MM.1S (cell line): ENCODE results near the gene FBXL7.

Experiments used
- DNase-seq: peaks from one replicate; pipeline ENCODE4 v3.0.0-alpha.2; 2015
- H2AFZ ChIP-seq: fragments of 300-600 bp; sonication (generic); 2 replicates; pipeline ENCODE4 v1.6.0; 2016; ENCODE audit warnings: antibody characterized with exemption, low read length
- H3F3A ChIP-seq: fragments of 300-600 bp; sonication (generic); 2 replicates; pipeline ENCODE4 v1.6.1; 2016; ENCODE audit warnings: mild to moderate bottlenecking, antibody characterized with exemption, low read length, moderate library complexity, mixed read lengths; ENCODE audit not compliant: insufficient read depth
- H3K27ac ChIP-seq: fragments of 300-600 bp; sonication (generic); 2 replicates; pipeline ENCODE4 v1.5.1; 2016; ENCODE audit warnings: mild to moderate bottlenecking, low read length
- H3K27me3 ChIP-seq: fragments of 300-600 bp; sonication (generic); replicated peaks from 2 replicates; pipeline ENCODE4 v1.6.0; 2016; ENCODE audit warnings: low read length; ENCODE audit not compliant: insufficient read depth
- H3K36me3 ChIP-seq: fragments of 300-600 bp; sonication (generic); replicated peaks from 2 replicates; pipeline ENCODE4 v1.6.1; 2016; ENCODE audit warnings: mild to moderate bottlenecking, low read length, mixed read lengths; ENCODE audit not compliant: insufficient read depth
- H3K4me1 ChIP-seq: fragments of 300-600 bp; sonication (generic); 2 replicates; pipeline ENCODE4 v1.6.1; 2016; ENCODE audit warnings: low read length, mixed read lengths
- H3K4me2 ChIP-seq: fragments of 300-600 bp; sonication (generic); 2 replicates; pipeline ENCODE4 v1.6.0; 2016; ENCODE audit warnings: low read depth, low read length
- H3K4me3 ChIP-seq: fragments of 300-600 bp; sonication (generic); 2 replicates; pipeline ENCODE4 v1.5.1; 2016; ENCODE audit warnings: low read length, mixed read lengths
- H3K79me2 ChIP-seq: fragments of 300-600 bp; sonication (generic); 2 replicates; pipeline ENCODE4 v1.6.1; 2016; ENCODE audit warnings: mixed run types, low read length, mixed read lengths
- H3K9ac ChIP-seq: fragments of 300-600 bp; sonication (generic); 2 replicates; pipeline ENCODE4 v1.6.1; 2016; ENCODE audit warnings: low read length, mixed read lengths
- H3K9me2 ChIP-seq: fragments of 300-600 bp; sonication (generic); replicated peaks from 2 replicates; pipeline ENCODE4 v1.6.1; 2016; ENCODE audit warnings: mild to moderate bottlenecking, low read length, mixed read lengths; ENCODE audit not compliant: insufficient read depth
- H3K9me3 ChIP-seq: fragments of 300-600 bp; sonication (generic); replicated peaks from 2 replicates; pipeline ENCODE4 v1.6.1; 2016; ENCODE audit warnings: mild to moderate bottlenecking, low read length, mixed read lengths; ENCODE audit not compliant: insufficient read depth
- H4K20me1 ChIP-seq: fragments of 300-600 bp; sonication (generic); 2 replicates; pipeline ENCODE4 v1.6.1; 2016; ENCODE audit warnings: mild to moderate bottlenecking, low read length, moderate library complexity, mixed read lengths; ENCODE audit not compliant: insufficient read depth
- EZH2 ChIP-seq: fragments of 300-600 bp; sonication (generic); optimal IDR thresholded peaks from 2 replicates; pipeline ENCODE3; 2017; ENCODE audit warnings: low read depth, mild to moderate bottlenecking, antibody characterized with exemption, low read length, mixed read lengths
- EZH2phosphoT487 ChIP-seq: fragments of 300-600 bp; sonication (generic); IDR thresholded peaks from 2 replicates; pipeline ENCODE4 v1.6.1; 2018; ENCODE audit warnings: antibody characterized with exemption, low read length
- TF ChIP-seq, protein P1 (sequence below): fragments of 300-600 bp; sonication (generic); IDR thresholded peaks from 2 replicates; pipeline ENCODE4 v1.5.1; 2016; ENCODE audit warnings: antibody characterized with exemption, low read length, mixed read lengths

FBXL7 gene

DNA sequence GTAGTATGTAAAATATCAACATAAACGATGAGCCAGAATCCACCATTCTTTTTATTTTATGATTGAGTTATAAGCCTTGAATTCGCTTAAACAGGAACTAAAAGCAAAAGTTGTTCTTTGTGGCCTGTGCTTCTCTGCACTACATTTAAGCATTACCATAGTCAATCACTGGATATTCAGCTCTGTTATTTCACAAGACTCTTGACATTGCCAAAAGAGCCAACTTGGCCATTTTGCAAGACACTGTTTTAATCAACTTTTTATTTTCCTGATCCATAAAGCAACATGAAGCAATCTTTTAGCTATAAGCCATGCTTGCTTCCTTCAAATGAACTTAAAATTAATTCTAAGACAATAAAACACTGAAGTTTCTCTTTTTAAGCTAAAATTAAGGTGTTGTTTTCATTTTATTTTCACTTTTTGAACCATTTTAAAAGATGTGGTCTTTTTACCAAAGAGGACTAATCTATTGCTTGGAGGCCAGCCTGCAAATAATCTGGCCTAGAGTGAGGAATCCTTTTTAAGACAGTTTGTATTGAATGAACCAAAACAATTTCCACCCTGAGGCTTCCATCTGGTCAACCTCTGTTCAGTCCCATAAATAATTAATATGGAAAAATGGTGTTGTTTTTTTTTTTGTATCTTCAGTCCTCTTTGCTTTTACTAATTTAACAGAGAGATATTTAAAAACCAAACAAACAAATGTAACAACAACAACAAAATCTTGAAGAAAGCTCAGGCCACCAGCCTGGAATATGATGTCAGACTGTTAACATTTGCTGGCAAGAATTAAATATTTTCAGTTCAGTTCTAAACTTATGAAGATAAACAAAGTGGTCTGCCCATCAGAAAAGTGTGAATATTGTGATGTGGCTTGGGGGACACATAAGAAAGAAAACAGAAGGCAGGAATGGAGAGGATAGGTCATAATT lies 405.2 kb downstream of the FBXL7 start:
- H3K9me3 ChIP-seq, result no peaks in the 10 kb centered on the region
- H3F3A ChIP-seq, result no peaks in the 10 kb centered on the region
- H3K9me2 ChIP-seq, result no peaks in the 10 kb centered on the region
- TF ChIP-seq, protein P1, sequence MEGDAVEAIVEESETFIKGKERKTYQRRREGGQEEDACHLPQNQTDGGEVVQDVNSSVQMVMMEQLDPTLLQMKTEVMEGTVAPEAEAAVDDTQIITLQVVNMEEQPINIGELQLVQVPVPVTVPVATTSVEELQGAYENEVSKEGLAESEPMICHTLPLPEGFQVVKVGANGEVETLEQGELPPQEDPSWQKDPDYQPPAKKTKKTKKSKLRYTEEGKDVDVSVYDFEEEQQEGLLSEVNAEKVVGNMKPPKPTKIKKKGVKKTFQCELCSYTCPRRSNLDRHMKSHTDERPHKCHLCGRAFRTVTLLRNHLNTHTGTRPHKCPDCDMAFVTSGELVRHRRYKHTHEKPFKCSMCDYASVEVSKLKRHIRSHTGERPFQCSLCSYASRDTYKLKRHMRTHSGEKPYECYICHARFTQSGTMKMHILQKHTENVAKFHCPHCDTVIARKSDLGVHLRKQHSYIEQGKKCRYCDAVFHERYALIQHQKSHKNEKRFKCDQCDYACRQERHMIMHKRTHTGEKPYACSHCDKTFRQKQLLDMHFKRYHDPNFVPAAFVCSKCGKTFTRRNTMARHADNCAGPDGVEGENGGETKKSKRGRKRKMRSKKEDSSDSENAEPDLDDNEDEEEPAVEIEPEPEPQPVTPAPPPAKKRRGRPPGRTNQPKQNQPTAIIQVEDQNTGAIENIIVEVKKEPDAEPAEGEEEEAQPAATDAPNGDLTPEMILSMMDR, result no peak
- no peak for TF ChIP-seq EZH2phosphoT487
- no peak for TF ChIP-seq EZH2
- no peak overlapping the region for H3K27ac ChIP-seq
- DNase-seq, result no peak
- H3K4me3 ChIP-seq, result no peak overlapping the region
- no peaks in the 10 kb centered on the region for H4K20me1 ChIP-seq
- H2AFZ ChIP-seq, result no peak overlapping the region
- no peak overlapping the region for H3K9ac ChIP-seq
- H3K4me1 ChIP-seq, result no peaks in the 10 kb centered on the region
- no peaks in the 10 kb centered on the region for H3K36me3 ChIP-seq
- no peak overlapping the region for H3K4me2 ChIP-seq
- no peaks in the 10 kb centered on the region for H3K79me2 ChIP-seq
- H3K27me3 ChIP-seq, result no peaks in the 10 kb centered on the region

DNA sequence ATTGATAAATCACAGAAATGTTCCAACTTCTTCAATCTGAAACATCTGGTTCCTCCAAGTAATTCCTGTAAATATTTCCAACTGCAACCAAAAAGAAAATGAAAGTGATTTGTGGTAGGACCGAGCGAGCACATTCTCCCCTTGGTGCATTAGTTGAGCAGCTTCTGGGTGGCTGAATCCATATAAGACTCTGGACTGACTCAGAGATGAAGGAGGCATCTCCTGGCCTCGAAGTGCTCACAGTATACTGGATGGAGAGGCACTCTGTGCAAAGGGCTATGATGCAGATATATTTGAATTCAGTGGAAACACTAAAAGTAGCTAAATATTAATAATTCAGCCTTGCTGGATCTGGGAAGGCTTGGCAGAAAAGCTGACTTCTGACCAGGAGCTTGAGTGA lies 414.7 kb downstream of the FBXL7 start:
- H3K36me3 ChIP-seq, result no peaks in the 10 kb centered on the region
- no peaks in the 10 kb centered on the region for H3K4me1 ChIP-seq
- peaks cover 27% of the 10 kb centered on the region for H3K79me2 ChIP-seq
- no peak overlapping the region for H3K4me2 ChIP-seq
- no peaks in the 10 kb centered on the region for H3K27me3 ChIP-seq
- no peaks in the 10 kb centered on the region for H3K9me2 ChIP-seq
- TF ChIP-seq, protein P1, result no peak
- TF ChIP-seq EZH2 (no peak), EZH2phosphoT487 (no peak)
- no peak for DNase-seq
- no peak overlapping the region for H3K9ac ChIP-seq
- no peak overlapping the region for H2AFZ ChIP-seq
- H3F3A ChIP-seq, result no peaks in the 10 kb centered on the region
- H3K27ac ChIP-seq, result no peak overlapping the region
- H3K9me3 ChIP-seq, result no peaks in the 10 kb centered on the region
- H4K20me1 ChIP-seq, result no peaks in the 10 kb centered on the region
- H3K4me3 ChIP-seq, result no peak overlapping the region

DNA sequence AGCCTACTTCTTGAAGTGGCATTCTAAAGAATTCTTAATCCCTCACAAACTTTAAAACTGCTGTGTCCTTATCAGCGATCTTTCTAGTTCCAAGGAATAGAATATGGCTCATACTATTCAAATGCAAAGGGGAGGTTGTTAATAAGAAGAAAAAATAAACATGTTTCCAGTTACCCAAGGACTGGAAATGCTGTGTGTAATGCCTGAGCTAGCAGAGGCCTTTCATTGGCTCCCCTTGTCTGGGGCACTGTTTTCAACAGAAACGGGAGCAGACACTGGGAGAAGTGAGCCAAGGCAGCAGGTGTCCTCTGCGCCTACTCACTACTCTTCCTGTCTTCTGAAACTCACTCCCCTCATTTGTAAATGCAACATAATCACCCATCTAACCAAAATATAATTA lies 426.6 kb downstream of the FBXL7 start:
- H3K4me3 ChIP-seq, result no peak overlapping the region
- H3K36me3 ChIP-seq, result no peaks in the 10 kb centered on the region
- no peak overlapping the region for H3K9ac ChIP-seq
- no peak overlapping the region for H2AFZ ChIP-seq
- H3K9me2 ChIP-seq, result no peaks in the 10 kb centered on the region
- H3K27me3 ChIP-seq, result no peaks in the 10 kb centered on the region
- no peaks in the 10 kb centered on the region for H4K20me1 ChIP-seq
- 0 out of 2 replicates have a peak, but pooled peaks cover 3% of the 10 kb centered on the region for H3K79me2 ChIP-seq
- TF ChIP-seq, protein P1, result no peak
- TF ChIP-seq EZH2phosphoT487, result no peak
- TF ChIP-seq EZH2, result no peak
- DNase-seq, result no peak
- H3F3A ChIP-seq, result no peaks in the 10 kb centered on the region
- H3K9me3 ChIP-seq, result no peaks in the 10 kb centered on the region
- H3K4me2 ChIP-seq, result no peak overlapping the region
- no peaks in the 10 kb centered on the region for H3K4me1 ChIP-seq
- H3K27ac ChIP-seq, result no peak overlapping the region
